Stimulated activated CD4-positive, alpha-beta T cell treated with anti-CD3 and anti-CD28 coated beads, Interleukin-12 subunit alpha, Interleukin-12 subunit beta, amount 100 ng/mL, for 48 hours (primary cell): ENCODE measurements around the gene SCCPDH.

ENCODE experiments used
- DNase-seq, 3 donors: peaks; one replicate each; pipeline ENCODE4 v3.0.0-alpha.2; 2020; ENCODE audit warnings: low read depth in 2 of 3, low spot score in 1 of 3

Gene SCCPDH

DNA sequence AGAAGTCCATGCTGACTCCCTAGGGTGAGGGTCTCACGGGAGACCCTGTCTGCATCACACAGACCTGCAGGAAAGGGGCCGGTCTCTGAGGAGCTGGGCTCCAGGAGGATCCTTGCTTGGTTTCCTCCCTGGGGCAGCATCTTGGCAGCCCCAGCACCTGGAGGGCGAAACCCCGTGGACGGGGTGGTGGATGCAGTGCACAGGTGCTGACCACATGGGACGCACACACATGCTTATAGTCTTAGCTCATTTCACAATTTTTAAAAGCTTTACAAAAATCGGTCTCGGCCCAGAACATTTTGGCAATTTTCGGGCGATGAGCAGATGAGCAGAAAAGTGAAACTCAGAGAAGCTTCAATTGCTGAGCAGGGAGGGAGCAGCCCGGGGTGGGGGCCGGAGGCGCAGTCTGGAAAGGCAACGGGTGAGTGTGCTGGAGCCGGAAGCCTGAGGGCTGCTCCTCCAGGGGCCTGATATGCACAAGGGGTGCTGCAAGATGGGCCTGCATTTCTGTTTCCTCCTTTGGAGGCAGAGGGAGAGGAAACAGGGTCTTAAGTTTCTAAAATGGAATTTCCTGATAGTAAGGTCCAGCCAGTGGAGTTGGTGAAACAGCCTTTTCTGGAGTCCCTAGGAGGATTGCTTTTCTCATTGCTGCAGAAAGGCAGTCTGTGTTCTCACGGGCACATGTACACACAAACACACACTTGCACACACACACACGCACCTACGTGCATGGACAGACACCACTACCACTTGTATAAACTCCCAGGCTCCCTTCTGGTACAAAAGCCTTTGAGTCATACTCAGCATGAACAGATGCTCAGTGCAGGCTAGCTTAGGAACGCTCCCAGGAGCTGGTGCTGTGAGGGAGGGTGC lies 60.6 kb downstream of the SCCPDH start:
- DNase-seq, result no peak

DNA sequence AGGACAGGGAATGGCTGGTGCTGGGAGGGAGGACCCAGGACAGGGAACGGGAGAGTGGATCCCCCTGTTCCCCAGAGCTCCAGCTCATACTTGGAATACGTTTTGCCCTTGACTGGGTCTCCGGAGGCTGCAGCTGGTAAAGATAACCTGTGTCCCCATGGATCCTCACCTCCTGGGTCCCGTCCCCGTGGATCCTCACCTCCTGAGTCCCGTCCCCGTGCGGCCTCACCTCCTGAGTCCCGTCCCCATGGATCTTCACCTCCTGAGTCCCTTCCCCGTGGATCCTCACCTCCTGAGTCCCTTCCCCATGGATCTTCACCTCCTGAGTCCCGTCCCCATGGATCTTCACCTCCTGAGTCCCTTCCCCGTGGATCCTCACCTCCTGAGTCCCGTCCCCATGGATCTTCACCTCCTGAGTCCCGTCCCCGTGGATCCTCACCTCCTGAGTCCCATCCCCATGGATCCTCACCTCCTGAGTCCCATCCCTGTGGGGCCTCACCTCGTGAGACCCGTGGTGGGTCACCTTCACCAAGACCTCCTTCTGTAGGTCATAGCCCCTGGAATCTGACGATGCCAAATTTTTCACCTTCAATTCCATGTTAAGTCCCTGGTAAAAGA lies 61.4 kb downstream of the SCCPDH start:
- DNase-seq, result no peak

DNA sequence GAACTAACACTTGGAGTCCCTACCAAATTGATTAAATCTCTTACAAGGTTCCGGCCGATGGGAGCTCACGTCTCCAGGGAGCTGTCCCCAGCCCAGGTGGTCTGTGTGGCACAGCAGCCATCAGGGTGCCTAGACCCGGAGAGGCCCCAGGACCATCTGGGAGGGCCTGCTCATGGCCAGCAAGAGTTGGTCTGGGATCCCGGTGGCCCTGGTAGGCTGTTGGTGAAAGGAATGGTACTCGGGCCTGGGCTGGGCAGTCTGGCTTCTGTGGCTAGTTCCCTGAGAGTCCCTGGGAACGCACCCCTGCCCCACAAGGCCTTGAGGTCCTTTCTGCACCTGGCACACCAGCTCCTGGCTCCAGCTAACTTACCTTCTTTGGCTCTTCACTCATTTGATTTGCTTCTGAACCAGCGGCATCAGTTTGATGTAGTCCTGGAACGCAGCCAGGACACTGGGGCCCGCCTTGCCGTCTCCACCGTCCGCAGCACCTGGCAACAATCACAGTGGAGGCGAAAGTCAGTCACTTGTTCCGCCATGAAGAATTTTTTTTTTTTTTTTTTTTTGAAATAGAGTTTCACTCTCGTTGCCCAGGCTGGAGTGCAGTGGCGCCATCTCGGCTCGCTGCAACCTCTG lies 62.5 kb downstream of the SCCPDH start:
- no peak for DNase-seq

DNA sequence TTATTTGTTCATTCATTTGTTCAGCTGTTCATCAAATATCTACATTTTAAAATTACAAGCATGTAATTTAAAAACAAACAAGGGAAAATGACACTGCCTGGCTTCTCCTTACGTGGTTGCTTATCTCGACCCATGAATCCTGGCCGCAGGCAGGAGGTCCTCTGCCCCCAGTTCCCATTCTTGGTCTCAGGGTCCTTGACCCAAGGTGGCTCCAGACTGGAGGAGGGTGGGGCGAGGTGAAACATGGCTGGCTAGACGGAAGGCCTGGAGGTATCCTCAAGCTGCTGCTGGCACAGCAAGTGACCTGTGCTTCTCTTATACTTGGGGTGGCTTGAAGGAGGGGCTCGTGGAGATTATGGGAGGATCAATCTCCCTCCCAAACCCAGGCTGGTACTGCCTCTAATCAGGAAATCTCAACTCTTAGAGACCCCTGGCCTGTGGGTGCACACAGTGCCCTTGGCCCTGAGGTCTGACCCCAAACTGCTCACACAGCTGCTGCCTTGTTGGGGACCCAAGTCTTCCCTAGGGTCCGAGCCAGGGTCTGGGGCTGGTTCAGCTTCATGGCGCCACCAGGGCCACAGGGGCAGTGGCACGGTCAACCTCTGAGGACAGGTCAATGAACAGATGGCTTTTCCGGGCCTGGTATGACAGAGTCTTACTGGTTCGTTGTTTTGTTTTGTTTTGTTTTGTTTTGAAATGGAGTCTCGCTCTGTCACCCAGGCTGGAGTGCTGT lies 63.7 kb downstream of the SCCPDH start:
- no peak for DNase-seq

DNA sequence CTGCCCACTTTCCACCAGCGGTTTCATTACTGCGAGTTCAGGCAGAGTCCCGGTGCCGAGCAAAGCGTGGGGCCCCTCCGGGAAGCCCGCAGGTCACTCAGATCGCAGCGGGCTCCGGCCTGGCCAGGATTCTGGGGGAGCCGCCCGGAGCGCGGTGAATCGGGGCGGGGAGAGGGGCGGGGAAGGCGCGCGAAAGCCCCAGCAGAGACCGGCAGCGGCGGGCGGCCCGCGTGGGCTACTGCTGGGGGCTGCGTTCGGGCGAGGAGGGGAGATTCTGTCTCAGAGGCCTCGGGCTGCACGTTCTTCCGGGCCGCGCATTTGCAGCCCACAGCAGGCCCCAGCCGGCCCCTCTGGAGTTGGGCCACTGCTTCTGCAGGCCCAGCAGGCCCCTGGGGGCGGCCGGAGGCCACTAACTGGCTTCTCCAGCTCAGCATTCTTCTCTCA lies 64.7 kb downstream of the SCCPDH start:
- DNase-seq, result no peak

DNA sequence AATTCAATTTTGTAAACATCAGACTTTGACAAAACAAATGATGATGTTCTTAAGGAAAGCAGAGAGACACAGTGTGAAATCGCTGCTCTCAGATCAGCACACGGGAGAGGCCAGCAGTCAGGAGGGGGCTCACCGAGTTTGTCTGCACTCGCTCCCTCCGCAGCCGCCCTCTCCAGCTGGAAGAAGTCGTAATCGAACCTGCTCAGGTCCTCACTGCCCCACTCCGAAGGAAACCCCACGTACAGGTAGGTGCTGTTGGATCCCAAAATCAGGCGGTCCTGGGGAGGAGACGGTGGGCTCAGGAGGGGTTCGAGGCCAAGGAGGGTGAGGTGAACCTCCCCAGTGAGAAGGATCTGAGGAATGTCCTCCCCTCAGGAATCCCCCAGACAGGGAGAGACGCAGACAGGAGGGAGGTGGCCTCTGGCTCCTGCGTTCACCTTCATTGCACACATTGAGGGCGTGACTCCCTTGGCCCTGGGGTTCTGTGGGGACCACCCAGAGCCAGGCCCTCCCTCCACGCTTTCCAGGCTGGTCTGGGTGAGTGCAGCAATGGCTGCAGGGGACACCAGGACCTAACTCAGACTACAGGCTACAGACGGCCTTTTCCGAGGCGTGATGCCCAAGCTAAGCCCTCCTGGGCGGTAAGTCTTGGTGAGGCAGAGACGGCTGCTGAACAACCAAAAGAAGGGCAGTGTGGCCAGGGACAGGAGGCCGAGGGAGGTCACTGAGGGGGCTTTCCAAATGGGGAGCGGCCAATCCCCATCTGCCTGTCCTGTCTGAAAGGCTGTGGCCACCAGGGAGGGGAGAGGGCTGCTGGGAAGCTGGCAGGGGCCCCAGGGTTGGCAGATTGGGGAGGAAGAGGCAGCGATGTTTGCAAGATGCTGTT lies 65.5 kb downstream of the SCCPDH start:
- no peak for DNase-seq

DNA sequence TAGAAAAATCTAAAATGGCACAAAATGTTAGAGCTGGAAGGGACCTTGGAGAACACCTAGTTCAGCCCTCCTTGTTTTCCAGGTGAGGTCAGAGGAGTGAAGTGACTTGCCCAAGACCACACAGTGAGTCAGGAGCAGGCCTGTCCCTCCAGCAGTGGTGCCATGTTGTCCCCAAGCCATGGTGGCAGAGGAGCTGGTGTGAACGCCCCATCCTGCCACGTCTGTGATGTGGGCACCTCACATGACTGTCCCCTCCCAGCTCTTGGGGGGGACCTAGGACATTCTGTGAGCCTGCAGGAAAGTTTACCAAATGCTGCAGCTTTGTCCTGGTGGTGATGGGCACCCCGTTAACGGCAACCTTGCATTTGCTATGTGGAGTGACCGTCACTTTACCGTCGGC lies 66.2 kb downstream of the SCCPDH start:
- no peak for DNase-seq

DNA sequence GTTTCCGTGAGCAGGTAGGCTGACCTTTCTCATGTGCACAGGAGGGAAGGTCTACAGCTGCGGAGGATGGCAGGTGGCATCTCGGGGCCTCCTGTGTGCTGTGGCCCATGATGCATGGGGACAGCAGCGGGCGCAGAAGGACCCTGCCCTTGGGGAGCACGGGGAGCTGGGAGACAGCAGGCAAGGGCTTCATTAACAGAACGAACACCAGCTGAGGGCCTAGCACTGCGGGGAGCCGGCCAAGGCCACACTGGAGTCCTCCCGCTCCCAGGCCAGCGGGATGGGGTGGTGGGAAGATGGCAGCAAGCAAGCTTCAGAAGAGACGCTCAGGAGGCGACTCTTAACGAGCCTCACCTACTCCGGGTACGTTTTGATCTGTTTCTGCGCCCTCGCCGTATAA lies 66.6 kb downstream of the SCCPDH start:
- no peak for DNase-seq

DNA sequence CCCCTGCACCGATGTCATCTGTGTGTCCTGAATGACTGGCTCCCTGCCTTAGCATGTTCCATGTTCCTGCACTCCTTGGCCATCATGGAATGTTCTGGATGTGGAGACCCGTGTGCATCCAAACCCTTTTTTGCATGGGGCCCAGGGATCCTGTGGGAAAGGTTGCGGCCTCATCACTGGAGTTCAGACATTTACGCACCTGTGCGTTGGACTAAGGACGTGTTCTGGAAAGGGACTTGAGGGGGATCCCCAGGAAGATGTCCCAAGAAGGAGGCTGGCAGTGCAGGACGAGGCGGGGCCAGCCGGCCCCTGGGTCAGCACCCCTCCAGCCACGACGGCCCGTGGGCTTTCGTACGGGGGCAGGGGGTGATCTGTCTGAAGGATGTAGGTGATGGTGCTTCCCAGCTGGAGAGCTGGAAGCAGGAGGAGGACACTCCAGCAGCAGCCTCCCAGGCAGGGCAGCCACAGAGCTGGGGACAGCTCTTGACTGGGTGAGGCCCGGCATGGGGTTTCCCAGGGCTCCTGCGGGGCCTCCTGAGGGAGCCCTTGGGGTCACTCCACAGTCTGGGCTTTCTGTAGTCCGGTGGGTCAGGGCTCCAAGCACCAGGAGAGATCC lies 67.2 kb downstream of the SCCPDH start:
- no peak for DNase-seq

DNA sequence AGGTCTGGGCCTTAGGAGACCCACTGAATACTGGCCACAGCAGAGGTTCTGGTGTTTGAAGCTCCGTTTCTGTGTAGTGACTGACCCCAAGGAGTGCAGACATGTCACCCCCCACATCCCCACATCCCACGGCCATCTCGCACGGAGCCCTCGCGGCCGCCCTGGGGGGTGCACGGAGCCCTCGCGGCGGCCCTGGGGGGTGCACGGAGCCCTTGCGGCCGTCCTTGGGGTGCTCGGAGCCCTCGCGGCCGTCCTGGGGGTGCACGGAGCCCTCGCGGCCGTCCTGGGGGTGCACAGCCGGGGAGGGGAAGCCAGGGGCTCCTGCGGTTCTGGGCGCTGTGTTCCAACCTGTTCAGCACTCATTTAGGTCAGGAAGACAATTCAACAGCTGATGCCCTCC lies 68.4 kb downstream of the SCCPDH start:
- DNase-seq, result no peak

DNA sequence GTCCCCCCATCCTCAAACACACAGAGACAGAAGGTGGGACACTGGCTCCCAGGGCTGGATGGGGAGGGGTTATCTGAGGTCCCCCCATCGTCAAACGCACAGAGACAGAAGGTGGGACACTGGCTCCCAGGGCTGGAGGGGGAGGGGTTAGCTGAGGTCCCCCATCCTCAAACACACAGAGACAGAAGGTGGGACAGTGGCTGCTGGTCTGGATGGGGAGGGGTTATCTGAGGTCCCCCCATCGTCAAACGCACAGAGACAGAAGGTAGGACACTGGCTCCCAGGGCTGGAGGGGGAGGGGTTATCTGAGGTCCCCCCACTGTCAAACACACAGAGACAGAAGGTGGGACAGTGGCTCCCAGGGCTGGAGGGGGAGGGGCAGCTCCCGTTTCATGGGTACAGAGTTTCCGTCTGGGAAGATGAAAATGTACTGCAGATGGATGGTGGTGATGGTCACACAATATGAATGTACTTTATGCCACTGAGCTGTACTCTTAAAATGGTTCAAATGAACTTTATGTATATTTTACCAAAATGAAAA lies 69.2 kb downstream of the SCCPDH start:
- no peak for DNase-seq

DNA sequence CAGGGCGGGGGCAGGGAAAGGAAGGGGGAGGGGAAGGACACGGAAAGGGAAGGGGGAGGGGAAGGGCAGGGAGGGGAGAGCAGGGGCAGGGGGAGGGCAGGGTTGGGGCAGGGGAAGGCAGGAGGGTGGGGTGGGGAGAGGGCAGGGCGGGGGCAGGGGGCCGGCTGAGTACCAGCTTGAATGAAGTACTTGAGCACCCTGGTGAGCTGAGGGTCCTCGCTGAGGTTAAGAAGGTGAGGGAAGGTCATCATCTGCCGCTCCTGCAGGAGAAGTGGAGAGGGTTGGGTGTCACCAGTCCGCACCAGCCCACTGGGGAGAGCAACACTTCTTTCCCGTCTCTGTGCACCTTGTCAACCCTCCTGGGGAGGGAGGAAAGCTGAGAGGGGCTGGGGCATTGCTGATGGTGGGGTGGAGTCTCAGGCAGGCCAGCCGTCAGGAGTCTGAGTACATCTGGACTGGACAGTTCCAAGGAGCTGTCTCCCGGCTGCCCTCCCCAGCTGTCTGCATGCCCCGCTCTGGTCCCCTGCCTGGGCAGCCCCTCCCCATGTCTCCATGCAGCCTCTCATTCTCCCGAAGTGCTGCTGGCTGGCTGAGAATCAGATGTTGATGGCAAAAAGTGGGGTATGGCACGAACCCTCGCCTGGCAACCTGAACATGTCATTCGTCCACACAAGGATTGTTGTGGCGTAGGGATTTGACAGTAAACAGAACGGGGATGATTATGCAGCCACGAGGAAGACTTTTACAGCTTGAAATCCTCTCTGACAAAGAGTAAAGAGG lies 70.0 kb downstream of the SCCPDH start:
- no peak for DNase-seq

DNA sequence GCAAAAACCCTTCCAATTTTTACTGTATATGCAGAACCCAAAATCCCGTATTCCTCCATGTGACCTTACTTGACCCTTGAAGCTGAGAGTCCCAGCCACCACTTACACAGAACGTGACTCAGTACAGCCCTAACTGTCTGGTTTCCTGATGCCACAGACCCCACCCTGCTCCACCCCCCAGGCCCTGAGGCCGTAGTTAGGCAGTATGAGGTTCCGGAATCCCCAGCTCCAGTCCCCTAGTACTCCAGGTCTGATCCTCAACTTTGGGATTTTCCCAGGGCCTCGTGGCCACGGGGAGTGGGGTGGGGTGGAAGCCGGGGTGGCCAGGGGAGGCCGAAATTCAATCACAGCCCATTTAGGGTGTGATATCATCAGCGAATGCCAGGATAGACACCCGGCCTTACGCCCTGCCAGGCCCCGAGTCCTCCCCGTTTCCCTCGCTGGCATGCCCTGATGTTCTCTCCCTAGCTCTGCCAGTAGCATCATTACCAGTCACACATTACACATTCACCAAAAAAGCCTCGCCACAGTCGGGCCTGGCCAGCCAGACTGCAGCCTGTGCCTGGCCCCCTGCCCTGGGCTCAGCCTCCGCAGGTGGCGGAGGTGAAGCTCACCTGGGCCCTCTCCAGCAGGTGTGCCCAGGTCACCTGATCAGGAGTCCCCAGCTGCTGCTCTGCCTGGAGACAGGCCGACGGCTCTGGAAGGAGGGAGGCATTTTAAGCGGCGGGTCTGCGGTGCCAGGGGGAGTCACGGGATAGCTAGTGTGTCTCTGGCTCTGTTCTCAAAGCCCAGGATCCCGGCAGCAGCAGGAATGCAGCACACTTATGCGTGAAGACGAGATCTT lies 70.8 kb downstream of the SCCPDH start:
- DNase-seq, result no peak

DNA sequence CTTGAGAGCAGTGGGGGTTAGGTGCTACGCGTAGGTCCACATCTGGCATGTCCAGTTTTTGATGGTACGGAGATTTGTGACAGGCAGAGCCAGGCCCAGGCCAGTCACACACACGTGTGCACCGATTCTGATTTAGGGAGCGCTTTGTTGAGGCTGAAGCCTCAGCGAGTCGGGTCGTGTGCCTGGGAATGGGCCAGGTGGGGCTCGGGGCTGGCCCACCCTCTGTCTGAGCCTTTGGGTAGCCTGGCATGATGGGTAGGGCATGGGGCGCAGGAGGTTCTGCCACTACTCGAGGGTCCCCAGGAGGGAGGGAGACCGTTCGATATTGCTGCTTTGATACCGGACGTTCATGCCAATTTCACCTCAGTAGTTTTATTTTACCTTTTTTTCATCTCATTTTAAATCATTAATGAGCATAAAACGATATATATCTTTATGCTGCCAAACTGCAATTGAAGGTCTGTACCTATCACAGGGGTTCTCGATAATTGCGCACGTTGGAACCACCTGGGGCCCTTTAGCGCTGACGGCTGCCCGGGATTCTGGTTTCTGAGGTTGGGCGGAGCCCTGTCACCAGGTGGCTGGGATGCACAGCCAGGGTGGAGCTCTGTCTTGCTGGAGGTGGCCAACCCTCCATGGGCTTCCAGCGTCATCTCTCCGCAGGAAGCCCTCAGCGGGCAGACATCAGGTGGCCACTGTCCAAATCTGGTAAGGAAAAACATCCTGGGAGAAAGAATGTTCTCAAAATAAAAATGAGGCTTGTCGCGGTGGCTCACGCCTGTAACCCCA lies 71.9 kb downstream of the SCCPDH start:
- no peak for DNase-seq

DNA sequence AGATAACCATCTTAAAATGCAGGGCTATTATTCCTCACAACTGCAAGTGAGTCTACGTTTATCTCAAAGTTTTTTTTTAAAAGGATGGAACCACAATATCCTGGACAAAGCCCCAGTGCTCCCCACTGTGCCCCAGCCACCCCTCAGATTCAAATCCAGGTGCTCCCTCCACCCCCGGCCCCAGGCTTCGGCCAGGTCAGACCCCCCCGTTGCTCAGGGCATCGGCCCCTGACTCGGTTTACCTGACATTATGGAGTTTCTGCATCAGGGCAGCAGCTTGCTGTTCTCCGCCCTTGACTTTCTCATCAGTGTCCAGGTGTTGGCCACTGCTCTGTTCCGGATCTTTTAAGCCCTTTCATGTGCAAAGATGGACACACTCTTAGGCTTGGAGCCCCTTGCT lies 72.9 kb downstream of the SCCPDH start:
- no peak for DNase-seq

DNA sequence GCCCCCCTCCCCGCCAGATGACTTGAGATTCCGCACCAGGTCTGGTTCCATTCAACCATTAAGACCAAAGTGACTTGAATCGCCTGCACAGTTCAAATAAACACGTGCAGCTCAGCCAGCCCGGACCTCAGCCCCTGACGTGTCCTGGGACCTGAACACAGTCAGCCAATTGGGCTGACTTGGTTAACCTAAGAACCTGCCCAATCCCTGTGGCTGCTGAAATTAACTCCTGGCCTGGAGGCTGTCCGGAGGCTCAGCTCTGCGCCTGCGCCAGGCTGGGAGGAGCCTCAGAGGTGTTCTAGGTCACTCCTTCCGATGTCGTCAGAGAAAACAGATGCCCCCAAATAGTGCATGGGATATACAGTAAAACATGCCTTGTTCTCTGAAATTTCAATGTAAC lies 73.4 kb downstream of the SCCPDH start:
- DNase-seq, result no peak

DNA sequence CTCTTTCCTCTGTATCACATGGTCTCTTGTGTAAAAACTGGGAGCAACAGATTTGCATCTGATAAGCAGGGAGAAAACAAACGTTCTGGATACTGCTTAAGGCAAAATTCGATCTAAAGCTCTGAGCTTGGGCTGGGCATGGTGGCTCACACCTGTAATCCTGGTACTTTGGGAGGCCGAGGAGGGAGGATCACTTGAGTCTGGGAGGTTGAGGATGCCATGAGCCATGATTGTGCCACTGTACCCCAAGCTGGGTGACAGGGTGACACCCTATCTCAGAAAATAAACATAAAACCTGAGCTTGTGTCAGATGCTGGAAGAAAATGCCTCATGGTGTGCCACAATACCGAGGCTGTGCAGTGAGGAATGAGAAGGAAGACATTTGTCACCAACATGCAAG lies 73.9 kb downstream of the SCCPDH start:
- DNase-seq, result no peak
